Measurements from ENCODE around the gene CMTM2. TPM values are rescaled to one million over a fixed set of nuclear protein-coding genes. Genes with fewer than 3 reads are reported as not detected.

Gene CMTM2
- total RNA-seq, 1 donor from 2014 or later: 3.1 TPM

DNA sequence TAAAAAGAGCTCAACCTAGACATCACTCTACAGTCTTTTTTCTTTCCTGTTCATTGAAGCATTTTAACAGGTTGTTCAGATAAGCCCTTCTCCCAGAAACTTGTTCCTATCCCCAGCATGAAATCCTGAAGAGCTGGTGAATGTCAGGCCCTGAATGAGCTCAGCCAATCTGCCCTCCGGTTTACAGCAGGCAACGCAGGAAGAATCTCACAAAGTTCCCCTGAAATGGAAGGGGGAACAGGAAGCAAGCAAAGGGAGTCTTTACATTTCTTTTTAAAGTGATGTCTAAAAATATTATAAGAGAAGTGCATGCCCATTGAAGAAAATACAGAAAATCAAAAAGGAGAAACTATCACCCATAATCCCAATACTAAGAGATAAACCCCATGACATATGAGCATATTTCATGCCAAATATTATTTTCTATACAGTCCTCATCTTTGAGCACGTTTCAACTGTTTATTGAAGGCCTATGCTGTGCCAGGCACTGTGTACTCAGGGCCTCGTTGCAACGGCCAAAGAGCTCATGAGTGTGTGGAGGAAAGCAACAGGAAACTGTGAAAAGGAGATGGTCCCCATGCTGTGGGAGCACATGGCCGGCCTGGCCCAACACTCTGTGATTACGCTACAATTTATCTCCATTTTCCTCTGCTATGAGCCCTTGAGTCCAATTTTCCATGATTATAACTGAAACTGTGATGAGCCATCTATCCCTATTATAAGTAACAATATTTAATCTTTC, 35.1 kb upstream of the CMTM2 start:
- no peak overlapping the region for H3K27ac ChIP-seq
- H3K4me3 ChIP-seq: no peak overlapping the region
- H3K27me3 ChIP-seq: no peaks in the 10 kb centered on the region
- H3K36me3 ChIP-seq: peaks cover 22% of the 10 kb centered on the region
- intact Hi-C loops (cut with DNase I): no loop called here
- H3K9me3 ChIP-seq: no peaks in the 10 kb centered on the region
- TF ChIP-seq, protein P1, sequence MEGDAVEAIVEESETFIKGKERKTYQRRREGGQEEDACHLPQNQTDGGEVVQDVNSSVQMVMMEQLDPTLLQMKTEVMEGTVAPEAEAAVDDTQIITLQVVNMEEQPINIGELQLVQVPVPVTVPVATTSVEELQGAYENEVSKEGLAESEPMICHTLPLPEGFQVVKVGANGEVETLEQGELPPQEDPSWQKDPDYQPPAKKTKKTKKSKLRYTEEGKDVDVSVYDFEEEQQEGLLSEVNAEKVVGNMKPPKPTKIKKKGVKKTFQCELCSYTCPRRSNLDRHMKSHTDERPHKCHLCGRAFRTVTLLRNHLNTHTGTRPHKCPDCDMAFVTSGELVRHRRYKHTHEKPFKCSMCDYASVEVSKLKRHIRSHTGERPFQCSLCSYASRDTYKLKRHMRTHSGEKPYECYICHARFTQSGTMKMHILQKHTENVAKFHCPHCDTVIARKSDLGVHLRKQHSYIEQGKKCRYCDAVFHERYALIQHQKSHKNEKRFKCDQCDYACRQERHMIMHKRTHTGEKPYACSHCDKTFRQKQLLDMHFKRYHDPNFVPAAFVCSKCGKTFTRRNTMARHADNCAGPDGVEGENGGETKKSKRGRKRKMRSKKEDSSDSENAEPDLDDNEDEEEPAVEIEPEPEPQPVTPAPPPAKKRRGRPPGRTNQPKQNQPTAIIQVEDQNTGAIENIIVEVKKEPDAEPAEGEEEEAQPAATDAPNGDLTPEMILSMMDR (IDR thresholded peaks at IDR 0.05): no peak
- ATAC-seq (no peak), DNase-seq (no peak)
- H3K4me1 ChIP-seq: peaks cover 11% of the 10 kb centered on the region

DNA sequence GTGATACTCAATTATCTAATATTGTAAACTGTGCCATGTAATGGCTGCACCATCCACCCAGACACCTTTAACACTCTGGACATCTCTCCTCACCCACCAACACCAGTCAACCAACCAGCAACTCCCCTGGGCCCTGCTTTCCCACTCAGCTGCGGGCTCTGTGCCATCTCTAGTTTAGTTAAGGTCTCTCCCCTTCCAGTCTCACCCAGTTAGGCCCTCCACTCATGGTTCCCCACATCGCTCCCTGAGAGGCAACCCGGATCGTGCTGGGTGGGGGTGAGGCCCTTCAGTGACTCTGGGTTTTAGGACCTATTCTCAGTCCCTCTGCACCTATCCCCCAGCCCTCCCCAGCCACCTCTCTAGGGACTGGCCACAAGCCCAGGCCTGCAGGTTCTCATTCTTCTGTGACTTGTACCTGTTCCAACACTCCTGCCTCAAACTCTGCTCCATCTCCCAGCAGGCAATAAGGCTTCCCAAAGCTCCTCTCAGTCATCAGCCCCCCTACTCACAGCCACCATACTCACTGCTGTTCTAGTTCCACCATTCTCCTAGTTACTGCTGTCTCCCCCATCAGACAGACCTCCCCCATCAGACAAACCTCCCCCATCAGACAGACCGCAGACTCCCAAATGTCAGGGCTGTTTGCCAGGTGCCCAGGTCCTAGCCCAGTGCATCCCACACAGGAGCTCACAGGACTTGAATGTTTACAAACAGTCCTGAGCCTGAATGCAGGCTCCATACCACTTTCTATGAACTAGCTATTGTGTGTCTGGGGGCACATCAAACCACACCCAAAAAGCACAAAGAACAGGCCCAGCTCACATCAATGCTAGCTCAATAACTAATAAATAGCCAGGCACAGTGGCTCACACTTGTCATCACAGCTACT, 31.9 kb upstream of the CMTM2 start:
- Histone ChIP-seq H3K36me3 (peaks cover 6% of the 10 kb centered on the region), H3K9me3 (no peaks in the 10 kb centered on the region), H3K4me1 (peaks cover 32% of the 10 kb centered on the region), H3K27me3 (no peaks in the 10 kb centered on the region), H3K27ac (peak overlapping the region; percentile 97), H3K4me3 (no peak overlapping the region)
- DNase-seq (no peak), ATAC-seq (no peak)
- intact Hi-C loops (cut with DNase I): no loop called here
- TF ChIP-seq, protein P1 (IDR thresholded peaks at IDR 0.05): no peak

DNA sequence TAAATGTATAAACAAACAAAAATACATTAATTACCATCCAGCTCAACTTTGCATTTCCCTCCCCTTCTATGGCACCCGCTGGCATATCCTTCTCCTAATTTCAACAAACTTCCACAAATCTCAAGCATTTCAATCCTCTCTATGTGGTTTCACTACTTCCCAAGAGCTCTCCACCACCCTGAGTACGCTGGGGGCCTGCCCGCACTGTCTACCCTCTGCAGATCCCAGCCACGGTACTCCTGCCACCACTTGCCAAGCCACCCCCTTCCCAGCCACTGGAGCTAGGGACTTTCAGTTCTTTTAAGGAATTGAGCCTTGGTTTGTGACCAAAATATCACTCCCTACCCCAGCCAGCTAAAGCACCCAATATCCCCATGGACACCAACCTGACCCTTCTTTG, 31.2 kb upstream of the CMTM2 start:
- H3K4me3 ChIP-seq: no peak overlapping the region
- TF ChIP-seq, protein P1 (IDR thresholded peaks at IDR 0.05): no peak

DNA sequence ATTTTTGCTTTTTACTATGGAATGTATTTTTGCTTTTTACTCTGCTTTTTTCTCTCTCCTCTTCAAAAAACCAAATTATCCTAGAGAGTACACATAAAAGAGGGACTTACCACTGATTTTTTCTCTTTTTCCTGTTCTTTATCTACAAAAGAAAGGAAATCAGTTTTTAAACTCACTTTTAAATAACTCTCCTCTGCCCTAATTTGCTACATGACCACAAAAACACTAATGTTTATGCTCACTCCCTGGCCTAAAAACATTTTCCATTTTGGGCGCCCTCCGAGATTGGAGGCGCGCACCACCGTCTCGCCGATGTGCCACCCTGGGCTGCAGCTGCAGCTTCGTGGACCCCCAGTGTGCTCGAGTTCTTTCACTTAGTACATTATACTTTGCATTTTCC, 30.4 kb upstream of the CMTM2 start:
- DNase-seq: no peak
- Histone ChIP-seq H3K4me3 (peak overlapping the region; percentile 75), H3K36me3 (peaks cover 6% of the 10 kb centered on the region), H3K27me3 (no peaks in the 10 kb centered on the region), H3K27ac (peak overlapping the region; percentile 97), H3K9me3 (no peaks in the 10 kb centered on the region), H3K4me1 (peaks cover 42% of the 10 kb centered on the region)
- TF ChIP-seq, protein P1 (IDR thresholded peaks at IDR 0.05): no peak
- intact Hi-C loops (cut with DNase I): no loop called here
- no peak for ATAC-seq

More for the DNA sequence above, 31.2 kb upstream of the CMTM2 start:
- Histone ChIP-seq H3K27ac (peak overlapping the region; percentile 97), H3K9me3 (no peaks in the 10 kb centered on the region), H3K36me3 (peaks cover 6% of the 10 kb centered on the region), H3K27me3 (no peaks in the 10 kb centered on the region), H3K4me1 (peaks cover 36% of the 10 kb centered on the region)
- ATAC-seq (no peak), DNase-seq (no peak)
- intact Hi-C loops (cut with DNase I): no loop called here

DNA sequence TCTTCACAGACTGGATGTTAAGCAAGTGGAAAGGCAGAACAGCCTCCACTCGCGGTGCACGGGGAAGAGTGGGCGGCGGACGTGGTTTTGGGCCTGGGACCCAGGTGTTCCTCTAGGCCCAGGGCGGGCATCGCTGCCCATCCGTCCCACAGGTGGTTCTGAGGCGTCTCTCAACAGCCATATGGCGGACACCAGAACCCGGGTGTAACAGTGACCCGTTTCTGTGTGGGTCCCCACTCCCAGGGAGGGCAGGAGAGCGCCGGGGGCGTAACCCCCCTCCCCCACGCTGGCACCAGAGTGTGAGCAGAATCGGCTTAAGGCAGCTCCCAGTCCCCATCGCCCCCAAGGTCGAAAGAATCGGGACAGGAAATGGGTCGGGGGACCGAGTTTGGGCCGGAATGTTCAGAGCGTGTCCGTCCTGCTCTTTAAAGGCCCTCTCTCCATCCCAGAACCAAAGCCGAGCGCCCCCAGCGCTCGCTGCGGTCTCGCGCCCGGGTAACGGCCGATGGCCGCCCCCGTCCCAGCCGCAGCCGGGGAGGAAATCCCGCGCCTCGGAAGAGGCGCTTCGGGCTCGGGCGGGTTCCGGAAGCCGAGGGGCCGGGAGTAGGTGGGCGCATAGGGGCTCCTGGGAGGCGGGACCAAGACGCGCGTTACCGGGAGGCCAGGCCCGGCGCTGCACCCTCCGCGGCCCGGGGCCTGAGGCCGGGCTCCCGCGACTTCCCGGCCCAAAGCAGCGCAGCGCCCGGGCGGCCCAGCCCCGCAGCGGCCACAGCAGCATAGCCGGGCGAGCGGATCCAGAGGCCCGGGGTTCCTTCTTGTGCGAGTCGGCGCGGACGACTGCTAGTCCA, 29.8 kb upstream of the CMTM2 start, which contains the start of gene TK2:
Gene TK2 (minus strand): TSS at position 839 of the 848 bp plus-strand sequence. CDS start 61 bp downstream, at position 778.
- intact Hi-C loops (cut with DNase I): no loop called here
- H3K27ac ChIP-seq: peak within 1 kb of the TSS; percentile 97
- no peaks in the 10 kb centered on the region for H3K27me3 ChIP-seq
- H3K4me1 ChIP-seq: peaks cover 42% of the 10 kb centered on the region
- H3K9me3 ChIP-seq: no peaks in the 10 kb centered on the region
- H3K4me3 ChIP-seq: peak within 1 kb of the TSS; percentile 75
- peaks cover 6% of the 10 kb centered on the region for H3K36me3 ChIP-seq
- ATAC-seq (peak; percentile 70), DNase-seq (peak; percentile 87)
- TF ChIP-seq, protein P1 (IDR thresholded peaks at IDR 0.05): peak; percentile 35
